Activated CD4-positive, alpha-beta T cell treated with anti-CD3 and anti-CD28 coated beads for 36 hours (primary cell): ENCODE measurements around the gene SHC4. TPM values are rescaled to one million over a fixed set of nuclear protein-coding genes. Genes with fewer than 3 reads are reported as not detected.

Experiments
- ATAC-seq: fragments of 200-7000 bp; cut with Tn5 transposase; one replicate; pipeline ENCODE4 v1.10.0; 2021; ENCODE audit warnings: mild to moderate bottlenecking, moderate library complexity
- CTCF ChIA-PET: fragments of 350-600 bp; sonication (Branson Sonifier 250); formaldehyde crosslinking; loops from one replicate; lab custom pipeline; 2021; ENCODE audit warnings: antibody characterized with exemption; lab: Charles Lee
- POLR2A ChIA-PET: fragments of 350-600 bp; sonication (Branson Sonifier 250); formaldehyde crosslinking; loops from one replicate; lab custom pipeline; 2021; ENCODE audit warnings: antibody characterized with exemption, inconsistent platforms; lab: Charles Lee
- DNase-seq: peaks from one replicate; pipeline ENCODE4 v3.0.0-alpha.2; 2020
- H3K27ac Mint-ChIP-seq: one replicate; pipeline ENCODE4 v1.8.0; 2021; ENCODE audit warnings: mixed read lengths
- H3K27me3 Mint-ChIP-seq: one replicate; pipeline ENCODE4 v1.8.0; 2021; ENCODE audit warnings: mixed read lengths
- H3K36me3 Mint-ChIP-seq: one replicate; pipeline ENCODE4 v1.8.0; 2021; ENCODE audit warnings: low read depth, mixed read lengths
- H3K4me1 Mint-ChIP-seq: one replicate; pipeline ENCODE4 v1.8.0; 2021; ENCODE audit warnings: mixed read lengths
- H3K4me3 Mint-ChIP-seq: one replicate; pipeline ENCODE4 v1.8.0; 2021; ENCODE audit warnings: mild to moderate bottlenecking, moderate library complexity, mixed read lengths
- H3K9me3 Mint-ChIP-seq: one replicate; pipeline ENCODE4 v1.8.0; 2021; ENCODE audit warnings: low read depth, mixed read lengths
- intact Hi-C, 2 experiments: fragments of 100-400 bp; cut with DNase I in 1 of 2; cut with micrococcal nuclease in 1 of 2; formaldehyde crosslinking; loops; one replicate each; pipeline versions ENCODE4 v1.14.2 to v1.15.1; 2022 to 2024; cut with DNase I, micrococcal nuclease
- total RNA-seq, 2 experiments: library from RNA; stranded (reverse); gene quantifications; one replicate each; pipeline ENCODE4 v1.2.3, GENCODE V29; 2021

The SHC4 gene
- total RNA-seq, 2 experiments from 2014 or later = 1.4 TPM

DNA sequence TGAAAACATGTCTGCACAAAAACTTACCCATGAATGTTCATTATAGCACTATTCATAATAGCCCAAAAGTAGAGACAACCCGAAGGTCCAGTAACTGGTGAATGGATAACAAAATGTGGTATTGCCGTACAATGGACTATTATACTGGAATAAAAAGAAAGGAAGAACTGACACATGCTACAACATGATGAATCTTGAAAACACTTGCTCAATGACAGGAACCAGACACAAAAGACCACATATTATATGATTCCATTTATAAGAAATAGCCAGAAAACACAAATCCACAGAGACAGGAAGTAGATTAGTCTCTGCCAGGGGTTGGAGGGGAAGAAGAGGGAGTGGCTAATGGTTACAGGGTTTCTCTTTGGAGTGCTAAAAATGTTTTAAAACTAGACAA, 18.3 kb downstream of the SHC4 start:
- Mint-ChIP-seq H3K36me3 (no peaks in the 10 kb centered on the region), H3K4me1 (peaks cover 17% of the 10 kb centered on the region), H3K9me3 (no peaks in the 10 kb centered on the region), H3K27ac (peak overlapping the region; percentile 9), H3K4me3 (no peak overlapping the region), H3K27me3 (peaks cover 27% of the 10 kb centered on the region)
- ChIA-PET POLR2A (no interaction called here), CTCF (interaction anchor here (1.2 to 5.3 kb wide), 4 partner anchors 17 to 77 kb away, joined by 4 to 25 read pairs (median 5); partner anchors contain the start of gene EID1)
- DNase-seq = no peak
- no peak for ATAC-seq
- intact Hi-C loops = loop anchor here (5.0 to 10.0 kb wide), 2 partner anchors 1189 to 1192 kb away; no protein-coding TSS in a partner anchor

DNA sequence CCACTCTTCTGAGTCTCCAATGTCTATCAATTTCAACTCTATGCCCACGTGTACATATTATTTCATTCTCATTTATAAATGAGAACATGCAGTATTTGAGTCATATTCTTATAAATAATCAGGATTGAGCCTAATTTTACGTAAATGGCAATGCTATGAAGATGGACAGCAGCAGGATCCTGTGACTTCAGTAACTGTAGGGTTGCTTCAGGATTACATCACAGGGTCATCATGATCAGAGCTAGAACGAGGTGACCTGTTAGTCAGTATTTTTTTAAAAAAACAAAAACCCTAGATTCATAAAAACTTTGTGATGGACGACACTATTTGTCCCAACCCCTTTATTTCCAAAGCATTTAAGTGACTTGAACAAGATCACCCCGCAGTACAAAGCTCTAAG, 21.8 kb downstream of the SHC4 start:
- DNase-seq = no peak
- intact Hi-C loops = loop anchor here in 1 of 2 experiments (10.0 kb wide), 1 partner anchor 1193 kb away; no protein-coding TSS in a partner anchor
- H3K27me3 Mint-ChIP-seq = peaks cover 30% of the 10 kb centered on the region
- ChIA-PET CTCF (interaction anchor here (1.3 to 1.7 kb wide), 2 partner anchors 34 to 80 kb away, joined by 3 to 4 read pairs; no protein-coding TSS in a partner anchor), POLR2A (no interaction called here)
- H3K4me1 Mint-ChIP-seq = peaks cover 20% of the 10 kb centered on the region
- no peaks in the 10 kb centered on the region for H3K36me3 Mint-ChIP-seq
- H3K27ac Mint-ChIP-seq = no peak overlapping the region
- no peaks in the 10 kb centered on the region for H3K9me3 Mint-ChIP-seq
- no peak overlapping the region for H3K4me3 Mint-ChIP-seq
- no peak for ATAC-seq

DNA sequence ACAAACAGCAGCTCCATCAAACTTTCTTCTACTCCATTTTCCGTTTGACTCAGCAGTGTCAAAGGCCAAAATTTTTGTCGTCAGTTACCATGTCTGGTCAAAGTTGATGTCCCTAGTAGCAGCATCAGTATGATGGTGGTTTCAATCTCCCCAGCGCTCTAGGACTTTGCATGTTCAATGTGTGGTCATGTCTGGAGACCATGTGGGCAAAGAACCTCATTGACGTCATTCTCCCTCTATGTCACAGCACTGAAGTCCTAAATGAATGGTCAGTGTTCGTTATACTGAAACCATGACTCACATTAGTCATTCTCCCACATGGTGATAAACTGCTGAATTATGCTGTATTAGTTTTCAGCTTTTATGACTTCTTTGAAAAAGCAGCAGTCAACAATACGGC, 23.2 kb downstream of the SHC4 start:
- DNase-seq (peak; percentile 31), ATAC-seq (peak; percentile 83)
- no peak overlapping the region for H3K4me3 Mint-ChIP-seq
- CTCF ChIA-PET = interaction anchor here (0.6 to 1.7 kb wide), 2 partner anchors 15 to 35 kb away, joined by 4 read pairs; no protein-coding TSS in a partner anchor
- no peaks in the 10 kb centered on the region for H3K9me3 Mint-ChIP-seq
- H3K27me3 Mint-ChIP-seq = peaks cover 35% of the 10 kb centered on the region
- H3K27ac Mint-ChIP-seq = no peak overlapping the region
- POLR2A ChIA-PET = no interaction called here
- H3K4me1 Mint-ChIP-seq = peaks cover 10% of the 10 kb centered on the region
- intact Hi-C loops = loop anchor here (1.0 to 10.0 kb wide), 2 partner anchors 11 to 1194 kb away; no protein-coding TSS in a partner anchor
- H3K36me3 Mint-ChIP-seq = no peaks in the 10 kb centered on the region

GRCh38 chr15:48939648-48940047, 24.1 kb downstream of the SHC4 start:
- intact Hi-C loops = loop anchor here (1.0 to 10.0 kb wide), 2 partner anchors 10 to 1195 kb away; no protein-coding TSS in a partner anchor
- DNase-seq (no peak), ATAC-seq (no peak)
- ChIA-PET CTCF (interaction anchor here (0.6 to 1.2 kb wide), 3 partner anchors 13 to 90 kb away, joined by 3 to 5 read pairs (median 3); no protein-coding TSS in a partner anchor), POLR2A (no interaction called here)
- Mint-ChIP-seq H3K4me3 (no peak overlapping the region), H3K9me3 (no peaks in the 10 kb centered on the region), H3K36me3 (no peaks in the 10 kb centered on the region), H3K27ac (no peak overlapping the region), H3K27me3 (peaks cover 42% of the 10 kb centered on the region), H3K4me1 (peaks cover 7% of the 10 kb centered on the region)

DNA sequence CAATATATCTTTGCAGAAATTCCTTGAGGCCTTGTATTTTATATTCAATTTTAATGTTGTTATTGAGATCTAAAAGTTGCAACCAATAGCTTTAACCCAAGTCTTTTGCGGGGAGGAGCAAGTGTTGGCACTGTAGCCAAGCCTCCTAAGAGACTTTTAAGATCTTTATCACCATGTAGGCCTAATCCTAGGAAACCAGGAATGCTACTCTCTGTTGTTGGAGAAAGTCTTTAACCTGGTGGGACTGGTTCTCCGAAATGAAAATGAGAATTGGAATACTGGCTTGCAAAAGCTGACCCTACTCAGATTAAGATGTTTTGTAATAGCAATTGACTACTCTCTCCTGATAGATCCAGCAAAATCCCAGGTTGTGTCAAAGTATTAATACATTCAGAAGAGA, 25.8 kb downstream of the SHC4 start:
- ChIA-PET CTCF (interaction anchor here (1.5 kb wide), 1 partner anchor 9 kb away, joined by 3 read pairs; no protein-coding TSS in a partner anchor), POLR2A (no interaction called here)
- Mint-ChIP-seq H3K9me3 (no peaks in the 10 kb centered on the region), H3K4me1 (peaks cover 7% of the 10 kb centered on the region), H3K27me3 (peaks cover 33% of the 10 kb centered on the region), H3K36me3 (no peaks in the 10 kb centered on the region), H3K4me3 (no peak overlapping the region), H3K27ac (no peak overlapping the region)
- DNase-seq = no peak
- ATAC-seq = no peak
- intact Hi-C loops = no loop called here

- CTCF ChIA-PET = interaction anchor here (0.6 kb wide), 2 partner anchors 45 to 70 kb away, joined by 3 to 4 read pairs; no protein-coding TSS in a partner anchor
- ATAC-seq = no peak
These were observed 27.1 kb downstream of the SHC4 start for GRCh38 chr15:48936666-48937065.

GRCh38 chr15:48935236-48935635, 28.5 kb downstream of the SHC4 start:
- intact Hi-C loops = no loop called here
- Mint-ChIP-seq H3K4me3 (no peak overlapping the region), H3K27me3 (peaks cover 25% of the 10 kb centered on the region), H3K27ac (no peak overlapping the region), H3K4me1 (peaks cover 13% of the 10 kb centered on the region), H3K36me3 (peaks cover 2% of the 10 kb centered on the region), H3K9me3 (no peaks in the 10 kb centered on the region)
- CTCF ChIA-PET = no interaction called here
- POLR2A ChIA-PET = interaction anchor here (0.7 kb wide), 1 partner anchor 688 kb away, joined by 3 read pairs; no protein-coding TSS in a partner anchor
- ATAC-seq (no peak), DNase-seq (no peak)

More at GRCh38 chr15:48936666-48937065, 27.1 kb downstream of the SHC4 start:
- Mint-ChIP-seq H3K9me3 (no peaks in the 10 kb centered on the region), H3K36me3 (peaks cover 2% of the 10 kb centered on the region), H3K4me3 (no peak overlapping the region), H3K4me1 (peaks cover 7% of the 10 kb centered on the region), H3K27me3 (peaks cover 35% of the 10 kb centered on the region), H3K27ac (no peak overlapping the region)
- POLR2A ChIA-PET = no interaction called here
- intact Hi-C loops = no loop called here
- DNase-seq = no peak

DNA sequence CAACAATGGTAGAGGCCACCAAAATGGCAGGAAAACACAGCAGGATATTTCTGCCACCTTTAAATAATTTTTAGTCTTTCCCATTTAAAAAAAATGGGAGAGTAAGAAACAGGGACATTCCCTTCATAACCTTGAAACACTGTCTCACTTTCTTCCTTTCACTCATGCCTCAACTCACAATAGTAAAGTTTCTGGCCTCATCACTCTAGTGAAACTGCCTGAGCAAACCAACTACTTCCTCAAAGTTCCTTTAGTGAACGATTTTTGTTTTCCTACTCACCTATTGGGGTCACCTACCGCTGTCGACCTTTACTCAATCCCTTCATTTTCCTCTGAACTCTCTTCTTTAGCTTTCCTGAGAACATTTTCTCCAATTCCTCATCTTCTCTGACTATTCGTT, 33.0 kb downstream of the SHC4 start:
- H3K4me3 Mint-ChIP-seq = no peak overlapping the region
- ChIA-PET CTCF (no interaction called here), POLR2A (no interaction called here)
- intact Hi-C loops = no loop called here
- peaks cover 48% of the 10 kb centered on the region for H3K4me1 Mint-ChIP-seq
- peaks cover 2% of the 10 kb centered on the region for H3K36me3 Mint-ChIP-seq
- H3K9me3 Mint-ChIP-seq = no peaks in the 10 kb centered on the region
- peaks cover 18% of the 10 kb centered on the region for H3K27me3 Mint-ChIP-seq
- ATAC-seq (no peak), DNase-seq (no peak)
- H3K27ac Mint-ChIP-seq = no peak overlapping the region

DNA sequence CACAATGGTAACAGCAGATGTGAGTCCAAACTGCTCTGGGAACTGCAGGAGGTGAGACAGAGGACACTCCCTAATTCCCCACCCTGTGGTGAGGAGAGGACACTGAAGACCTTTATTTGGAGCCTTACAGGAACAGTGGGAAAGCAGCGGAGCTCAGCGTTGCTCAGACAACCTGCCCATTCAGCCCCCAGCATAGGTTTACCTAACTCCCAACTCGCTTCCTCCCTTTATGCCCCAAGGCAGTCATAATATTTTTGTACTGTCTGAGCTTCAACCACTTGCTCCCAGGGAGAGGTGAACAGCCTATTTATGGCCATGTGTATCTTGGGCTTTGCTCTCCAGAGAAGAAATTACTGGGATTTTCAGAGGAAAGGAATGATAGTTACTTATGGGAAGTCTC, 34.1 kb downstream of the SHC4 start:
- no peak overlapping the region for H3K4me3 Mint-ChIP-seq
- intact Hi-C loops = loop anchor here (1.0 to 5.0 kb wide), 9 partner anchors 11 to 1333 kb away; partner anchors contain the start of gene EID1 (in 2 of the 2)
- POLR2A ChIA-PET = interaction anchor here (0.6 kb wide), 1 partner anchor 212 kb away, joined by 4 read pairs; no protein-coding TSS in a partner anchor

DNA sequence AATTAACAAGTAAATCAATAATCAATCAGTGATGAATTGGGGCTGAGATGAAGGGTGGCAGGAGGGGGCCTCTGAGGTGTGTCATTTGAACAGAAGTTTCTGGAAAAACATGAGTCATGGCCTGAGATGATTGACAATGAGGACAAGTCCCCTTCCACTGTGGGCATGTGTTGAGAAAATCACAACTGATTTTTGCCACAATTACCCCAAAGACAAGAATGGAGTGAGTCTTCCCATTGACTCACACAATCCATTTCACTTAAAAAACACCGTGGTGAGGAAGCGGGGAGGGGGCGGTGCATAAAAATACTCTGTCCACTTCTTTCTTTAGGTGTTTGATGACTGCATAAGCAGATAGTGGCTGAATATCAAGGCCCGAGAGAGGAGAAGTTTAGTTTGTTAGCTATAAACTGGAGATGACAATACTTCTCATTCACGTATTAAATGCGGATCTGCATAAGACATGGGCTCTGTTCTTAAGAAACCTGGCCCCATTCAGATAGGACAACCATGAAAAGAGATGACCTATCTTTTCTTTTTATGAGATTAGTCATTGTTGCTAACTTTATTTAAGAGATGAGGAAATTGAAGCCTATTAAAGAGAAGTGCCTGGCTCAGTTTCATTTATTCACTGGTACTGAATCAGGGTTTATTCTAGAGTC, 34.7 kb downstream of the SHC4 start:
- DNase-seq = peak; percentile 78
- POLR2A ChIA-PET = interaction anchor here (0.6 kb wide), 1 partner anchor 213 kb away, joined by 4 read pairs; no protein-coding TSS in a partner anchor
- CTCF ChIA-PET = interaction anchor here (0.7 to 1.2 kb wide), 4 partner anchors 9 to 102 kb away, joined by 3 read pairs; no protein-coding TSS in a partner anchor
- H3K36me3 Mint-ChIP-seq = peaks cover 2% of the 10 kb centered on the region
- intact Hi-C loops = loop anchor here (1.0 to 5.0 kb wide), 9 partner anchors 11 to 1333 kb away; partner anchors contain the start of gene EID1 (in 2 of the 2)
- no peaks in the 10 kb centered on the region for H3K9me3 Mint-ChIP-seq
- no peak overlapping the region for H3K4me3 Mint-ChIP-seq
- peaks cover 17% of the 10 kb centered on the region for H3K27me3 Mint-ChIP-seq
- peak overlapping the region; percentile 81 for H3K27ac Mint-ChIP-seq
- peaks cover 64% of the 10 kb centered on the region for H3K4me1 Mint-ChIP-seq
- ATAC-seq = peak; percentile 76

More for the DNA sequence above, 34.1 kb downstream of the SHC4 start:
- ATAC-seq = no peak
- peak overlapping the region; percentile 81 for H3K27ac Mint-ChIP-seq
- CTCF ChIA-PET = interaction anchor here (0.7 to 1.2 kb wide), 4 partner anchors 8 to 102 kb away, joined by 3 read pairs; no protein-coding TSS in a partner anchor
- peaks cover 58% of the 10 kb centered on the region for H3K4me1 Mint-ChIP-seq
- peaks cover 12% of the 10 kb centered on the region for H3K27me3 Mint-ChIP-seq
- no peaks in the 10 kb centered on the region for H3K9me3 Mint-ChIP-seq
- H3K36me3 Mint-ChIP-seq = peaks cover 2% of the 10 kb centered on the region
- DNase-seq = no peak

- POLR2A ChIA-PET = interaction anchor here (0.6 kb wide), 1 partner anchor 112 kb away, joined by 8 read pairs; no protein-coding TSS in a partner anchor
- no peaks in the 10 kb centered on the region for H3K9me3 Mint-ChIP-seq
- CTCF ChIA-PET = interaction anchor here (0.5 to 1.6 kb wide), 4 partner anchors 14 to 717 kb away, joined by 3 to 6 read pairs (median 4); no protein-coding TSS in a partner anchor
These were observed 38.0 kb downstream of the SHC4 start for GRCh38 chr15:48925714-48926223.

More at GRCh38 chr15:48925714-48926223, 38.0 kb downstream of the SHC4 start:
- peak; percentile 30 for DNase-seq
- peaks cover 2% of the 10 kb centered on the region for H3K36me3 Mint-ChIP-seq
- peak overlapping the region; percentile 65 for H3K27ac Mint-ChIP-seq
- peaks cover 57% of the 10 kb centered on the region for H3K4me1 Mint-ChIP-seq
- peaks cover 20% of the 10 kb centered on the region for H3K27me3 Mint-ChIP-seq
- H3K4me3 Mint-ChIP-seq = peak overlapping the region; percentile 15
- peak; percentile 50 for ATAC-seq
- intact Hi-C loops = loop anchor here (5.0 kb wide), 4 partner anchors 42 to 1337 kb away; partner anchors contain the start of gene EID1 (in 1 of the 2)
